Mucosa of rectum (tissue), 2 donors: Measurements from ENCODE around the gene SLC13A3.

Source experiments
- H3K27ac ChIP-seq, 2 donors: one replicate each; pipeline ENCODE4 v1.7.0; 2013; ENCODE audit warnings: inconsistent platforms in 2 of 2, low read depth in 2 of 2, low read length in 2 of 2
- H3K27me3 ChIP-seq, 2 donors: one replicate each; pipeline ENCODE4 v1.7.0; 2013; ENCODE audit warnings: low read length in 2 of 2; ENCODE audit not compliant: control insufficient read depth in 2 of 2, insufficient read depth in 2 of 2
- H3K36me3 ChIP-seq, 2 donors: one replicate each; pipeline ENCODE4 v1.7.0; 2013; ENCODE audit warnings: low read length in 2 of 2; ENCODE audit not compliant: control insufficient read depth in 2 of 2, insufficient read depth in 2 of 2
- H3K4me1 ChIP-seq, 2 donors: one replicate each; pipeline ENCODE4 v1.7.0; 2013; ENCODE audit warnings: low read length in 2 of 2, mild to moderate bottlenecking in 1 of 2; ENCODE audit not compliant: control insufficient read depth in 2 of 2, insufficient read depth in 2 of 2
- H3K4me3 ChIP-seq, 2 donors: one replicate each; pipeline ENCODE4 v1.7.0; 2013; ENCODE audit warnings: low read length in 2 of 2
- H3K9ac ChIP-seq, 2 donors: one replicate each; pipeline ENCODE4 v1.7.0; 2013; ENCODE audit warnings: low read length in 2 of 2, low read depth in 1 of 2, mild to moderate bottlenecking in 1 of 2
- H3K9me3 ChIP-seq, 2 donors: one replicate each; pipeline ENCODE4 v1.7.0; 2013; ENCODE audit warnings: low read length in 2 of 2; ENCODE audit not compliant: control insufficient read depth in 2 of 2
- donor health status: healthy.
- donor health status: Normal muscosa, but diverticular disease.

The SLC13A3 gene

GRCh38 chr20:46582648-46583047 is 68.6 kb downstream of the SLC13A3 start:
- no peaks in the 10 kb centered on the region for H3K9me3 ChIP-seq
- H3K27me3 ChIP-seq: peaks cover 0 to 2% of the 10 kb centered on the region in 2 donors
- H3K36me3 ChIP-seq: no peaks in the 10 kb centered on the region
- H3K4me3 ChIP-seq: no peak overlapping the region
- no peak overlapping the region for H3K27ac ChIP-seq
- no peak overlapping the region for H3K9ac ChIP-seq
- no peaks in the 10 kb centered on the region for H3K4me1 ChIP-seq

GRCh38 chr20:46581391-46581790 is 69.9 kb downstream of the SLC13A3 start:
- H3K27ac ChIP-seq: no peak overlapping the region

DNA sequence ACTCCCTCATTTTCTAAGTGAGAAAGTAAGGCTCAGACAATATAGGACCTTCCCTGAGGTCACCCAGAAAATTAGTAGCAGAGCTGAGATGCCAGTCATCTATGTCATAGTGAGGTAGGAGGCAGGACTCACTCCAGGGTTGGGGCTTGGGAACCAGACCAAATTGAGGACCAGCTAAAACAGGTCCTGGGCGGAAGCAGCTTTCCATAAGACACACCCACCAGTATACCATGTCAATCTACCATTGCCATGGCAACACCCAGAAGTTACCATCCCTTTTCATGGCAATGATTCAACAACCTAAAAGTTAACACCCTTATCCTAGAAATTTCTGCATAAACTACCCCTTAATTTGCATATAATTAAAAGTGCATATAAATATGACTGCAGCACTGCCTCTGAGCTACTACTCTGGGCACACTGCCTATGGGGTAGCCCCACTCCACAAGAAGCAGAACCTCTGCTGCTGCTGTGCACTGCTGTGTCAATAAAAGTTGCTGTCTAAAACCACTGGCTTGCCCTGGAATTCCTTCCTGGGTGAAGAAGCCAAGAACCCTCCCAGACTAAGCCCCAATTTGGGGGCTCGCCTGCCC is 70.5 kb downstream of the SLC13A3 start:
- H3K9me3 ChIP-seq: no peaks in the 10 kb centered on the region
- no peaks in the 10 kb centered on the region for H3K36me3 ChIP-seq
- H3K27me3 ChIP-seq: peaks cover 0 to 2% of the 10 kb centered on the region in 2 donors
- H3K9ac ChIP-seq: no peak overlapping the region
- no peak overlapping the region for H3K4me3 ChIP-seq
- H3K27ac ChIP-seq: no peak overlapping the region
- no peaks in the 10 kb centered on the region for H3K4me1 ChIP-seq

More at GRCh38 chr20:46581391-46581790, 69.9 kb downstream of the SLC13A3 start:
- no peaks in the 10 kb centered on the region for H3K4me1 ChIP-seq
- no peaks in the 10 kb centered on the region for H3K36me3 ChIP-seq
- H3K4me3 ChIP-seq: no peak overlapping the region
- H3K27me3 ChIP-seq: peaks cover 0 to 2% of the 10 kb centered on the region in 2 donors
- H3K9ac ChIP-seq: no peak overlapping the region
- H3K9me3 ChIP-seq: no peaks in the 10 kb centered on the region

GRCh38 chr20:46578745-46579144 is 72.5 kb downstream of the SLC13A3 start:
- Histone ChIP-seq H3K9me3 (no peaks in the 10 kb centered on the region), H3K27me3 (peaks cover 0 to 2% of the 10 kb centered on the region in 2 donors), H3K4me3 (no peak overlapping the region), H3K36me3 (no peaks in the 10 kb centered on the region), H3K4me1 (peaks cover 0 to 3% of the 10 kb centered on the region in 2 donors), H3K9ac (no peak overlapping the region), H3K27ac (no peak overlapping the region)

GRCh38 chr20:46576774-46577395 is 74.4 kb downstream of the SLC13A3 start:
- Histone ChIP-seq H3K27ac (no peak overlapping the region), H3K9ac (no peak overlapping the region), H3K27me3 (no peaks in the 10 kb centered on the region), H3K4me1 (peaks cover 0 to 8% of the 10 kb centered on the region in 2 donors), H3K9me3 (no peaks in the 10 kb centered on the region), H3K4me3 (no peak overlapping the region), H3K36me3 (no peaks in the 10 kb centered on the region)

GRCh38 chr20:46575937-46576461 is 75.3 kb downstream of the SLC13A3 start:
- no peak overlapping the region for H3K4me3 ChIP-seq
- H3K27me3 ChIP-seq: no peaks in the 10 kb centered on the region
- H3K27ac ChIP-seq: no peak overlapping the region
- H3K36me3 ChIP-seq: no peaks in the 10 kb centered on the region
- H3K9ac ChIP-seq: no peak overlapping the region
- peaks cover 0 to 8% of the 10 kb centered on the region in 2 donors for H3K4me1 ChIP-seq
- H3K9me3 ChIP-seq: no peaks in the 10 kb centered on the region

DNA sequence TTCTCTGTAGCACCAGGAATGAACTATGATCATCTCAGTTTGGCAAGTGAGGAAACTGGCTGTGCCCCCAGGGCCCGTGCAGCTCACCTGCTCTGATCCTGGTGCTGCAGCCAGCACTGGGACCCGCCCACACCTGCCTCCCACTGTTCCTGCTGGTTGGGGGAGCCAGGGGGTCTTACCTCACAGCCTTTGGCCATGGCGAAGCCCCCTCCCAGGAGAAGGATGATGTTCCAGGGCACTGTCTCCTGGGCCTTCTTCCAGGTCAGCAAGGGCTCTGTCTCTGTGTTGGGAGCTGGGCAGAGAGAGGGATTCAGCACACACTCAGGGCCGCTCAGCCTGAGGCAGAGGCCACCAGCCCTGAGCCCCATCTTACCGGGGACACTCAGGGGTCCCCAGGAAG is 75.9 kb downstream of the SLC13A3 start:
- H3K27me3 ChIP-seq: no peaks in the 10 kb centered on the region
- H3K4me3 ChIP-seq: no peak overlapping the region
- H3K4me1 ChIP-seq: peaks cover 0 to 8% of the 10 kb centered on the region in 2 donors
- no peaks in the 10 kb centered on the region for H3K36me3 ChIP-seq
- no peak overlapping the region for H3K27ac ChIP-seq
- H3K9ac ChIP-seq: no peak overlapping the region
- H3K9me3 ChIP-seq: no peaks in the 10 kb centered on the region

DNA sequence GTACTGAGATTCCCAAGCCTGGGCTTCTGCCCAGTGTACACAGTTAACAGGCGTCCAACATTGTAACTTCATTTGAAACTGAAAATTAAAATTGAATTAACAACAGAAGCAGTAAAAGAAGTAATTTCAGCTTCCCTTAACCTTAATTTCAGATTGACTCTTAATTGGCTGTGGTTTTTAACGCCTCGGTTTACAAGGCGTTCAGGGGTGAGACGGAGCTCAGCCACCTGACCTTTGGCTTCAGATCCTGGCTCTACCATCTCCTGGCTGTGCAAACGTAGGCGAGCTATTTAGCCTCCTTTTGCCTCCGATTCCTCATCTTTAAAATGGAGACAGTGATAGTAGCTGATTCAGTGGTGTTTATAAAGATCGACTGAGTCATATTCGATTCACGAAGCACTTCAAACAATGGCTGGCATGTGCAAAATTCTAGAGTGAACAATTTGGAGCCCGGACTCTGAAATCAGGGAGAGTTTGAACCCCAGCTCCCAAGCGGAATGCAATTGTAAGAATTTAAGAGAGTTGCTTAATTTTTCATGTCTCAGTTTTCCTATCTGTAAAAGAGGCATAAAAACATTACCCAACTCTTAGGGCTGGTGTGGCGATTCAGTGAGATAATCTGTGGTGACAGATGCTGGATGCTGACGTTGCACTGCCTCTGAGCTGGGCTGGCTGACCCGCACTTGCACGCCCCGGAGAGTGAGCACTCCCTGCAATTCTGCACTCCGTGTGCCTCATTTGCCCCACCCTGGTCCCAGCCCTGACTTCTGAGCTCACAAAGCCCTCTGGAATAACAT is 77.3 kb downstream of the SLC13A3 start:
- no peak overlapping the region for H3K27ac ChIP-seq
- H3K9me3 ChIP-seq: no peaks in the 10 kb centered on the region
- H3K9ac ChIP-seq: no peak overlapping the region
- H3K4me1 ChIP-seq: peaks cover 0 to 8% of the 10 kb centered on the region in 2 donors
- H3K4me3 ChIP-seq: no peak overlapping the region
- no peaks in the 10 kb centered on the region for H3K36me3 ChIP-seq
- H3K27me3 ChIP-seq: no peaks in the 10 kb centered on the region

DNA sequence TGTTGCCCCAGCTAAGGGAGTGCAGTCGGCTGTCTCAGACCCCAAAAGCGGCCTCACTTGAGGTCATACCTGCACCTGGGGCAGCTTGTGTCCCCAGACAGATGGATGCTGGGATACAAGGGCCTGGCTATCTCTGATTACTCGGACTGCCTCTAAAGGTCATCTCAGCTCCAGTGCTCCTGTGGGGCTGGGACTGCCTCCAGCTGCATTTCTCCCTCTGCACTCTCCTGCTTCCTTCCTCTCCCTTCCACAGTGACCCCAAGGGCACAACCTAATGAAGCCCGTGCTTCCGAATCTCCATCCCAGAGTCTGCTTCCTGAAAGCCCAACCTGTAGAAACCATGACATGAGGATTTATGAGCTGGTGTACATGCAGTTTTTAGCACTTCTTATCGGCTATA is 78.0 kb downstream of the SLC13A3 start:
- Histone ChIP-seq H3K4me3 (no peak overlapping the region), H3K4me1 (peaks cover 0 to 8% of the 10 kb centered on the region in 2 donors), H3K9me3 (no peaks in the 10 kb centered on the region), H3K9ac (no peak overlapping the region), H3K36me3 (no peaks in the 10 kb centered on the region), H3K27ac (no peak overlapping the region), H3K27me3 (no peaks in the 10 kb centered on the region)

DNA sequence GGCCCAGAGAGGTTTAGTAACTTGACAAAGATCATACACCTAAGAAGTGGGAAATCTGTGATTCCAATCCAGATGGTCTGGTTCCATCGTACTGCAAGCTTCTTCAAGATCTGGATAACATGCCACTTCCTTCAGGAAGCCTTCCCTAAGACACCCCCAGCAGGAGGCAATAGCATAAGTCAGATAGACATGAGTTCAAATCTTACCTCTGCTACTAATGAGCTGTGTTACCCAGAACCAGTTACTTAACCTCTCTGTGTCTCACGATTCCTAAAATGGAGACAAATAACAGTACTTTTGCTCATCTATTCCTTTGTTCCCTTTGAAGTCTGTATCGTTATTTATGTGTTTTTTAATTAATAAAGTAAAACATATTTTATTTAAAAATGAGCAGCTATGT is 78.5 kb downstream of the SLC13A3 start:
- Histone ChIP-seq H3K36me3 (no peaks in the 10 kb centered on the region), H3K27me3 (no peaks in the 10 kb centered on the region), H3K4me3 (no peak overlapping the region), H3K27ac (no peak overlapping the region), H3K4me1 (peaks cover 0 to 8% of the 10 kb centered on the region in 2 donors), H3K9ac (no peak overlapping the region), H3K9me3 (no peaks in the 10 kb centered on the region)
